Right ventricle myocardium superior (tissue), 1 donor: Measurements from ENCODE around the gene KIAA1671. TPM values are rescaled to one million over a fixed set of nuclear protein-coding genes. Genes with fewer than 3 reads are reported as not detected.
"Not testable (repeated sequence)": the region's sequence is repeated elsewhere in the genome, so short reads cannot be mapped to it uniquely, and the experiment has no call there.

Experiments used
- ATAC-seq: fragments of 200-7000 bp; cut with Tn5 transposase; one replicate; pipeline ENCODE4 v1.9.1; 2020; ENCODE audit warnings: mild to moderate bottlenecking; ENCODE audit not compliant: poor library complexity
- DNase-seq: peaks from one replicate; pipeline ENCODE4 v3.0.0-alpha.2; 2020
- intact Hi-C: fragments of 100-400 bp; cut with DNase I; formaldehyde crosslinking; loops from one replicate; pipeline ENCODE4 v1.11.2; 2022
- total RNA-seq: library from RNA; stranded (reverse); fragmentation: NEBNext Ultra II Directional; extraction: Animal tissue kit (Norgen Biotek cat#: 25700); gene quantifications from one replicate; pipeline ENCODE4 v1.2.1, GENCODE V29; 2021
- donor health status: DM: no; HTN: yes; CAD: no; lungs with severe emphysema.

Gene KIAA1671
- total RNA-seq, 1 donor from 2014 or later, result 12.6 TPM

DNA sequence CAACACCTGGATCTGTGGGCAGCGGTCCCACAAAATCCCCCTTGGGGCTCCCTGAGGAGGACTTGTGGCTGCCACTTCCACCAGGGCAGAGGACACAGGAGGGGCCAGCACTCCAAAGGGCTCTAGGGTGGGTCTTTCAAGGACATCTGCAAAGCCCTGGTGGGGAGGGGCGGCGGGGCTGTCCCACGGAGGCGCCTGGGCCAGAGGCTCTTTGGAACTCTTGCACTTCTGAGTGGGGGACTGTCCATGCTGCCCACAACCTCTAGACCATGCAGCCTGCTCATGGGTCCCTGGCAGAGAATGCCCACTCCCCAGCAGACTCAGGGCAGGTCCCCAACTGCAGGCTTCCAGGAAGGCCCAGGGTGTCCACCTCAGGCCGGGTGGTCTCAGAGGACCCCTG, 225.8 kb downstream of the KIAA1671 start:
- DNase-seq, intact Hi-C loops: not testable (repeated sequence)
- ATAC-seq, result peak; percentile 50

DNA sequence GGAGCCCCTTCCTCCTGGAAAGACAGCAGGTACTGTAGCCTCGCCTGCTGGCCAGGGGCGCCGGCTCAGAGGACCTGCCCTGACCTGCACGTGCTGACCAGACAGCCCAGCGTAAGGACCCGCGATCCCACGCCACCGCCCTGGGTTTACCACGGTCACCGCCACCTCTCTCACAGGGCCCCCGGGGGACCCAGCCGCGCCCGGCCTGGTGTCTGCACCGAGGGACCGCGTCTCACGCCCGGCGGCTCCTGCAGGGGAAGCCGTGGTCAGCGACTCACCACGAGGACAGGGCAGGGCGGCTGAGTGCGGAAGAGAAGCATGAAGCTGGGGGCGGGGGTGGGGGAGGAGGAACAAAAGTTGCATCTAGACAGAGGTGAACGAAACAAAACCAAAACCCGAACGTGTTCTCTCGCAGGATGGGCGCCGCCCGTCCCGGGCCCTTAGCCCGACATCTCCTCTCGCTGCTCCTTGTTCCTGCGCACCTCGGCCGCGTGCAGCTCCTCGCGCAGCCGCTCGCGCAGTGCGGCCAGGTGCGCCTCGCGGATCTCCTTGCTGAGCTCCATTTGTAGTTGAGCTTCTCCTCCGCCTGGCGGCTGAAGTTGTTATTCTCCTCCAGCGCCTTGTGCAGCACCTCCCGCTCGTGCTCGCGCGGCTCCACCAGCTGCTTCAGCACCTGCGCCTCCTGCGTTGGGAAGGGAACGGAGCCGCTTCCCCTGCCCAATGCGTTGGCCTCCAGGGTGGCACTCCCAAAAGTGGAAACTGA, 226.5 kb downstream of the KIAA1671 start:
- intact Hi-C loops, result not testable (repeated sequence)

DNA sequence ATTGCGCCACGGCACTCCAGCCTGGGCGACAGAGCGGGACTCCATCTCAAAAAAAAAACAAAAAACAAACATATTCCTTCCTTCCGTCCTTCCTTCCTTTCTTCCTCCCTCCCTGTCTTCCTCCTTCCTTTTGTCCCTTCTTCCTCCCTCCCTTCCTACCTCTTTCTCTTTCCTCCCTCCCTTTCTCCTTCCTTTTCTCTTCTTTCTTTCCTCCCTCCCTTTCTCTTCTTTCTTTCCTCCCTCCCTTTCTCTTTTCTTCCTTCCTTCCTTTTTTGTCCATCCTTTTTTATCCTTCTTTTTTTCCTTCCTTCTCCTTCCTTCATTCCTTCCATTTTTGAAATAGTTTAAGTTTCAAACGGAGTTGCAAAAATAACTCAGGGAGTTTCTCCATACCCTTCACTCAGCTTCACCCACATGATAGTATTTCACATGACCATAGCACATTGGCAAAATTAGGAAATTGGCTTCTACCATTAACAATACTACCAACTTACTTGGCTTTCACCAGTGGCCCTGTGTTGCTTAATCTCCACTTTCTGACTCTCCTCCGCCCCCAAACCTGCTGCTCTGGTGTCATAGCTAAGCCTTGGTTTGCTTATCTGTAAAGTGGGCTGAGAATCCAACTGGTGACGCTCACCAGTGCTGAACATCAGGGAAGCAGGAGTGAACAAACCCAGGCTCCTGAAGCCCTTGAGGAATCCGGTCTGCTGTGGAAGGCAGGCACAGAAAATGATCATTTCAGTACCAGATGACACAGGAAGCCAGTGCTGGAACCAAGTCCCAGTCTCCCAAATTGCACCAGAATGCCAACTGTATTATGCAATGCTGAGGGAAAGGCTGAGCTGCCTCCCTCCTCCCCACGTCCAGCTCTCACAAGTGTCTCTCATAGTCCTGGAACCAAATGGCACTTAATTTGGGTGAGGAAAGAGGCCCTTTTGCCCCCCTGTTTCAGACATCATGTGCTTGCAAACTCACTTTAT, 229.9 kb downstream of the KIAA1671 start:
- intact Hi-C loops, result no loop called here
- ATAC-seq, result peak; percentile 45
- no peak for DNase-seq

More for the DNA sequence above, 226.5 kb downstream of the KIAA1671 start:
- peak; percentile 47 for ATAC-seq
- not testable (repeated sequence) for DNase-seq

DNA sequence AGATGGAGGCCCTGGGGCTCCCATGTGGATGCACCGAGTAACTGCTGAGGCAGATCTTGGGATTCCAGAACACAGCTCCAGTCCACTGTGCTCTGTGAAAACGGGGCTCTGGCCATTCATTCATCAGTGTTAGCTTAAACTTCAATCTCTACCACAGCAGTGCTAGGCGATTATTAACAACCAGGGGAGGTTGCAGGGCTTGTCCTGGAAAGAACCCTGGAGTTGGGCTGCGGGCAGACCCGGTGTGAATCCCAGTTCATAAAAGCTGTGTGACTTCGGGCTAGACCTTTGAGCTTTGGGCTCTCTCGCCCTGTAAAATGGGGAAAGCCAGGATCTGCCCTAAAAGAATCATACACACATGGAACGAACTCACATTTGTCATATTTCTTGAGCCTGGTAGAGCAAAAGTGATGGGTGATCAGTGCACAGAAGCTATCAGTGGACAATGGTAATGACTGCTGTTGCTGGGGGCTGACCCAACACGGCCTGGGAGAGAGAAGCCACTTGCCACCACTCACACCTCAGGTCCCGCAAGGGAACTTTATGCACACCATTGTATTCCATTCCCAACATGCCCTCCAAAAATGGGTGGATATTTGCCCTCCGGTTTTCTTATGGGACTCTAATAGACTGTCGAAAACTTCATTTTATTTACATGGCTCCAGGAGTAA, 231.6 kb downstream of the KIAA1671 start:
- DNase-seq (no peak), ATAC-seq (no peak)
- intact Hi-C loops, result no loop called here

DNA sequence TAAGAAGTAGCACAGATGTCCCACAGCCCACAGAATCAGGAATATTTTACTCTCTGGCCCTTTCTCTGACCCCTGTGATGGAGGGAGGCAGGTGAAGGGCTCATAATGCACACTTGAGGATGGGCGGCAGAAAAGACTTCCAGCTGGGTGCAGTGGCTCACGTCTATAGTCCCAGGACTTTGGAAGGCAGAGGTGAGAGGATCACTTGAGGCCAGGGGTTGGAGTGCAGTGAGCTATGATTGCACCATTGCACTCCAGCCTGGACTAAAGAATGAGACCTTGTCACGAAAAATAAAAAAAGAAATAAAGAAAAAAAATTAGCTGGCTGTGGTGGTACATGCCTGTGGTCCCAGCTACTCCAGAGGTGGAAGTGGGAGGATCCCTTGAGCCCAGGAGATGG, 233.6 kb downstream of the KIAA1671 start:
- intact Hi-C loops, result no loop called here
- no peak for DNase-seq
- no peak for ATAC-seq

DNA sequence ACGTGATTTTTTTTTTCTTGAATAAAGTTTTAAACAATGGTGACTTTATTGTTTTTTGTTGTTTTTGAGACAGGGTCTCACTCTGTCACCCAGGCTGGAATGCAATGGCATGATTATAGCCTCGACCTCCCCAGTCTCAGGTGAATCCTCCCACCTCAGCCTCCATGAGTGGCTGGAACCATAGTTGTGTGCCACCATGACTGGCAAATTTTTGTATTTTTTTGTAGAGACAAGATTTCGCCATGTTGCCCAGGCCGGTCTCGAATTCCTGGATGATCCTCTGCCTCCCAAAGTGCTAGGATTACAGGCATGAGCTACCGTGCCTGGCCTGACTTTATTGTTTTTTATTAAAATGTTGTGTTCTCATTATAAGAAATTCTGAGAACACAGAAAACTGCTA, 235.0 kb downstream of the KIAA1671 start:
- intact Hi-C loops, result no loop called here
- ATAC-seq, result no peak
- no peak for DNase-seq

DNA sequence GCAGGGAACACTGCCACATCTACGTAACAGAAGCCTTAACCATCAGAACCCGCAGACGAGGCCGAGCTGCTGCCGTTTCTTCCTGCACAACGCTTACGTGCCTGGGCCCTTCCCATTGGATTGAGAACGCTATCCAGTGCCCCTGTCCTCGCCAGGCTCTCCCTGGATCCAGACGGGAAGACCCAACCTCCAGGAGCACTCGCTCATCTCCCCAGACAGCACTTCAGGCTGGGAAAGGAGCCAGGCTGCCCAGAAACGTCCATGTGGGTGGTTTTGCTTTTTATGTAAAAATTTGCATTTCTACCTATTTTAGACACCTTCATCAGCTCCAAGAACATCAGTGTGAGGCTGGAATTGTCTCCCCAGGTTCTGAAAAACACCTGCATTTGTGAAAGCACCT, 239.9 kb downstream of the KIAA1671 start:
- DNase-seq, result no peak
- no peak for ATAC-seq

DNA sequence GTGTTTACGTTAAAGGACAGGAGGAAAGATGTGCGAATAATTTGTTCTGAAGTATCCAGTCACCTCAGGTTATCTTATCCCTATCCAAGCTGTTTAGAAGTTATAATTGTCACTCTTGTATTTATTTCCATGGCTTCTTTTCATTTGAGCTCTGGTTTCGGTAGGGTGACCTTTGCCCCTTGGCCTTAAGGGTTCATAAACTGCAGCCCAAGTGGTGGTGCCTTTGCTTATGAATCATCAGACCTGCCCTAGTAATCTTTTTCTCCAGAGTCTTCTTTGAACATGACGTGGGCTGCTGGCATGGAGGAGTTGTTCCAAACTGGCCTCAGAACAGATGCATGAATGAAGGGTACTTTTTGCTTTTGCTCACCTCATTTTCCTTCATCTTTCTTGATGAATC, 240.6 kb downstream of the KIAA1671 start:
- DNase-seq (no peak), ATAC-seq (no peak)
- intact Hi-C loops, result no loop called here

More for the DNA sequence above, 239.9 kb downstream of the KIAA1671 start:
- intact Hi-C loops, result no loop called here

DNA sequence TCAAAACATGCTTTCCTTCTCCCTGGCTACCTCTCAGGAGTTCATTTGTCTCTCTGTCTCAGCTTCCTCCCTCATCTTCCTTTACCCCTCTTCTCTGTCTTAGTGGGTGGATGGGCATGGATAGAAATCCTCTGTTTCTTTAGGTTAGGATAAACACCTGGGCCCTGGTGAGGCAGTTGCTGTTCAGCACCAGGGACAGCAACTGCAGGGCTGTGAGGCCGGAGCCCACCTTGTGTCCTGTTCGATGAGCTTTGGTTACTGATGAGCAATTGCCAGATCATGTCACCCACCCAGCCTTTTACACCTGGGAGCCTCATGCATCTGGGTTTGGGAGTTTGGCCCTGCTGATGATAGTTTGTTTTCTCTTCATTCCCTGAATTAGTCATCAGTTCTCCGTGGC, 241.0 kb downstream of the KIAA1671 start:
- intact Hi-C loops, result no loop called here
- no peak for ATAC-seq

DNA sequence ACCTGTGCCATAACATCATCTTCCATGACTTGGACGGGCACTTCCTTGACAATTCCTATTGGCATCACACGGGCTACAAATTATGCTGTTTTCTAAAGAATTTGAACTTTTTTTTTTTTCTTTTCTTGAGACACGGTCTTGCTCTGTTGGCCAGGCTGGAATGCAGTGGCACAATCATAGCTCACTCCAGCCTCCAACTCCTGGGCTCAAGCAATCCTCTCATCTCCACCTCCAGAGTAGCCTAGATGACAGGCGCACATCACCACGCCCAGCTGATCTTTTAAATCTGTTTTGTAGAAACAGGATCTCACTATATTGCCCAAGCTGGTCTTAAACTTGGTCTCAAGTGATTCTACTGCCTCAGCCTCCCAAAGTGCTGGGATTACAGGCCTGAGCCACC, 243.8 kb downstream of the KIAA1671 start:
- DNase-seq (no peak), ATAC-seq (no peak)
- intact Hi-C loops, result no loop called here

More for the DNA sequence above, 241.0 kb downstream of the KIAA1671 start:
- DNase-seq, result no peak

DNA sequence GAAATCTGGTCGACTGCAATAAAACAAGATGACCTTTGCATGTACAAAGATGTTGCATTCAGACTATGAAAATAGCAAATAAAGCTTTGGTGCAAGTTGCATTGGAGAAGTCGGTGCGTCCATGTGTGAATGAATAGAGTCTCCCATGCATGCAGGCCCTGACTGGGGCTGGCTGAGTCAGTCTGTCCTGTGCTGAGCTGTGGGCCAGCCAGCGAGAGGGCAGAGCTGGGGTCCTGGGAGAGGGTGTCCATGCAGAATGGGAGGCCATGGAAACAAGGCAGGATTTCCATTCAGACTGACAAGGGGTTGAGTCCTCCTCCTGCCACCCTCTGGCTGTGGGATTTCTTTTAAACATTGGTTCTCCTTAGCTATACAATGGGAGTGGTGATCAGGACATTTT, 244.8 kb downstream of the KIAA1671 start:
- intact Hi-C loops, result no loop called here
- DNase-seq, result no peak
- ATAC-seq, result no peak

DNA sequence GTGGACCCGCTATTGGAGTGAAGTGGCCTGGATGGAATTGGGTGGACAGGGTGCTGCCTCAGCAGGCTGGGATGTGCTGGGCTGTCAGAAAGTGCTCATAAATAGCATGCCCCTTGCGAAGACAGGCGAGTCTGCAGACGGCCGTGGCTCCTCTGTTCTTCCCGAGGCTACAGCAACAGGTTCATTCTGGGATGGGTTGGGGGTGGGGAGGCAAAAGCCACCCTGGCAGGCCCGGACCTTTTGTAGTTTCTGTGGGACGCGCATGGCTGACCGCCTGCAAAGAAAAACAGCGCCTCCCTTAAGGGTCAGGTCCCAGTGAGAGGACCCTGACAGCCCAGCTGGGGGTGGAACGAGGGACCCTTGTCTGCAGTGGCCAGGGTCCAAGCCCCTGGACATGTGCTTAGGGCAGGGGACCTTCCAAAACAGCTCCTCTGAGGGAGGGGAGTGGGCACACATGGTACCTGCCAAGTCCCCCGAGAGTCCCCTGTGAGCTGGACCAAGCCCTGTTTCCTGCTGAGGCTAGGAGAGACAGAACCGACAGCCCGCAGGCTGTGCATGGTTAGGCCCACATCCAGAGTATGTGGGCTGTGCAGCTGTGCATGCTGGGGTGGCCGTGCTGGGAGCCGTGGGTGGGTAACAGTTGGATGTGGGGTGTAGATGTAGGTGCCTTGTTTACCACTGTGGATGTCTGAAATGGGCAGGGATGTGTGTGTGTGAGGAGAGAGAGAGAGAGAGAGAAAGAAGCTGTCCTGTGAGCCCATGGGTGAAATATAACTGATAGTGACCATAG, 247.4 kb downstream of the KIAA1671 start, which contains the start of gene CRYBB3:
CRYBB3 (plus strand) TSS at position 128 of the 790 bp plus-strand sequence. CDS start 1,539 bp downstream, outside the sequence.
- ATAC-seq, result no peak
- intact Hi-C loops, result no loop called here
- DNase-seq, result no peak

DNA sequence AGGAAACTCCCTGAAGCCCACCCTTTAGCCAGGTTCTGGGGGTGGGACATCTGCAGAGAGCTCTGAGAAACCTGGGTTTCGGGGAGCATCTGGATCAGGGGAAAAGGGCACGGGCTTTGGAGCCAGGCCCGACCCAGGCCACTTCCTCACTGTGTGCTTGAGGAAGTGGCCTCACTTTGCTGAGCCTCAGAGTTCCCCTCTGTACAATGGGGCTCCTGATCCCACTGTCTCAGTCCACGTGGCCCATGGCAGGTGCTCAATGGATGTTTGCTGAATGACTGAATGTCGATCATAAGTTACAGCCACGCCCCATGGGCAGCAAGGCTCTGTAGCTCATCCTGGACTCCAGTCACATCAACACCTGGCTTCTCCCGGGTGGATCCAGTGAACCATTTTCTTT, 248.5 kb downstream of the KIAA1671 start:
- DNase-seq (no peak), ATAC-seq (no peak)
- intact Hi-C loops, result no loop called here

DNA sequence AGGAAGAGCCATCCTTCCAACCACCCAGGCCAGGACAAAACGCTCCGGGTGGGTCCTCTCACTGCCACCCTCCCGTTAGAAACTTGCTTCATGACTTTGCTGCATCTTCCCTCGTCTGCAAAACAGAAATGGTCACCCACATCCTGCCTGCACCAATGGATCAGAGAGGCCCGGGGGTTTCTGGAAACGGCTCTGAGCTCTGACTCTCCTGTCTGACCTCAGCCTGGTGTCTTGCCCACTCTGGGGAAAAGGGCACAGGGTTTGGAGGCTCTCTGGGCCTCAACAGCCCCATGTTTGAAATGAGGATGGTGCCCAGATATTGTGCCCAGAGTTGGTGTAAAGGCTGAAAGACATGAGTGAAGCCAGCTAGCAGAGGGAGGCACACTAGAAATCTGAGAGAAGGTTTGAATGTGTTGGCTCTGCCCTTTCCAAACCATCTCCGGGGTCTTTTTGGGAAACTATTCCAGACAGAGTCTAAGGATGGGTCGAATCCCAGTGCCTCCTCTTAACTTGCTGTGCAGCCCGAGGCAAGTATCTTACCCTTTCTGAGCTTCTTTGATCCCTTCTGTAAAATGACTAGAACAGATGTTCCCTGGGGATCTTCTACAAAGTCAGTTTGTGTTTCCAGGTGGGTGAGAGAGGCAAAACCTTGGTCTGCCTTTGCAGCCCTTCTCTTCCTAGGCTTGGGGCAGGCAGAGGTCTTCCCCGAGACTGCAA, 249.2 kb downstream of the KIAA1671 start:
- DNase-seq (no peak), ATAC-seq (no peak)
- intact Hi-C loops, result no loop called here

DNA sequence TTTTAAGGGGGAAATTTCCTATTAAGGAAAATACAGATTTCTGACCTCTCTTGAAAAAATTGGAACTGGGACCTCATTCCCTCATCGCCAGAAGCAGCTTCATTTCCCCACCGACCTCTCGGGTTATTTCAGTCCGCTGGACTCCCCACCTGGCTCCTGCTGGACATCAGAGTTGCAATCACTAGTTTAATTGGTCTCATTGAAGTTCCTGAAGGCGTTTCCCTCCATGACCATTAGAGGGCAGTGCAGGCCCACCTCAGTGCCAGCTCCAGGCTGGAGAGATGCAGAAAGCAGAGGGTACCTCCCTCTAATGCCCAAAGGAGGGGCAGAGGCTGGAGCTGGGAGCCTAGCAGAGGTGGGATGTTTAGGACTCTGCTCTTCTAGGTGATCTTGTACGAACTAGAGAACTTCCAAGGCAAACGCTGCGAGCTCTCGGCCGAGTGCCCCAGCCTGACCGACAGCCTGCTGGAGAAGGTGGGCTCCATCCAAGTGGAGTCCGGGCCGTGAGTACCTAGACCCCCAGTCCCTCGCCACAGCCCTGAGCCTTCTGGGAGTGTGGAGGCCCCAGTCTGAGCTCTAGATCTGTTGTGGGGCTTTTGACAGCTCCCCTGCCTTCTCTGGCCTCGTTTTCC, 249.9 kb downstream of the KIAA1671 start:
- ATAC-seq (peak; percentile 59), DNase-seq (peak; percentile 54)
- intact Hi-C loops, result no loop called here

DNA sequence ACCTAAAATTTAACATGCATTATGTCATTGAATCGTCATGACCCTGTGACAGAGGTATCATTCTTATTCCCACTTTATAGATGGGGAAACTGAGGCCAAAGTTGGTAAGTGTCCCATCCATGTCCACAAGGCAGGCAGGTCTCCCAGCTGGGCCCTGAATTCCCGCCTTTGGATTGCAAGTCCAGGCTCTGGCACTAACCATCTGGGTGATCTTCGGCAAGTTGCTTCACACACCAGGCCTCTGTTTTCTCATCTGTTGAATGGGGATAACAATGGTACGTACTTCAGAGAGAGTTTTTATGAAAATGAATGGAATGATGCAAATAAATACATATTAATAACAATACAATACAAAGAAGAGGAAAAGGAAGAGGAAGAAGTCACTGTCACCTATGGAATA, 250.6 kb downstream of the KIAA1671 start:
- ATAC-seq (no peak), DNase-seq (no peak)

DNA sequence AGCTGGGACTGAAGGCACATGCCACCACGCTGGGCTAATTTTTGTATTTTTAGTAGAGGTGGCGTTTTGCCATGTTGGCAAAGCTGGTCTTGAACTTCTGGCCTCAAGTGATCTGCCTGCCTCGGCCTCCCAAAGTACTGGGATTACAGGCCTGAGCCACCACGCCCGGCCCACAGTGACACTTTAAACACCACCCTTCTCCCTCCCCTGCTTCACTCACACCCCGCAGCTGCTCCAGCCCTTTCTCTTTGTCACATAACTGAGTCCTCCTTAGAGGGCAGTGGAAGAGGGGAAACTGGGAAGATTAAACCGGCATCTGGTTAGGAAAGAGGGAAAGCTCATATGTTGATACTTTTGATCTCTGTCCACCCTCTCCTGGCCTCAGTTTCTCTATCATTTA, 252.0 kb downstream of the KIAA1671 start:
- intact Hi-C loops, DNase-seq: not testable (repeated sequence)

More for the DNA sequence above, 250.6 kb downstream of the KIAA1671 start:
- intact Hi-C loops, result no loop called here

More for the DNA sequence above, 252.0 kb downstream of the KIAA1671 start:
- not testable (repeated sequence) for ATAC-seq
